ENCODE data around the gene MROH9.

DNA sequence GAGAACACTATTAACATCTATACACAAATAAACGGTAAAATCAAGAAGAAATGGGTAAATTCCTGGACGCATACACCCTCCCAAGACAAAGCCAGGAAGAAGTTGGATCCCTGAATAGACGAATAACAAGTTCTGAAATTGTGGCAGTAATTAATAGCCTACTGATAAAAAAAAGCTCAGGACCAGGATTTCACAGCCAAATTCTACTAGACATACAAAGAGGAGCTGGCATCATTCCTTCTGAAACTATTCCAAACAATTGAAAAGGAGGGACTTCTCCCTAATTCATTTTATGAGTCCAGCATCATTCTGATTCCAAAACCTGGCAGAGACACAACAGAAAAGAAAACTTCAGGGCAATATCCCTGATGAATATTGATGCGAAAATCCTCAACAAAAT, 84.6 kb downstream of the MROH9 start:
- no peak for TF ChIP-seq POLR2A (IDR thresholded peaks at IDR 0.05)
- TF ChIP-seq, protein P1, sequence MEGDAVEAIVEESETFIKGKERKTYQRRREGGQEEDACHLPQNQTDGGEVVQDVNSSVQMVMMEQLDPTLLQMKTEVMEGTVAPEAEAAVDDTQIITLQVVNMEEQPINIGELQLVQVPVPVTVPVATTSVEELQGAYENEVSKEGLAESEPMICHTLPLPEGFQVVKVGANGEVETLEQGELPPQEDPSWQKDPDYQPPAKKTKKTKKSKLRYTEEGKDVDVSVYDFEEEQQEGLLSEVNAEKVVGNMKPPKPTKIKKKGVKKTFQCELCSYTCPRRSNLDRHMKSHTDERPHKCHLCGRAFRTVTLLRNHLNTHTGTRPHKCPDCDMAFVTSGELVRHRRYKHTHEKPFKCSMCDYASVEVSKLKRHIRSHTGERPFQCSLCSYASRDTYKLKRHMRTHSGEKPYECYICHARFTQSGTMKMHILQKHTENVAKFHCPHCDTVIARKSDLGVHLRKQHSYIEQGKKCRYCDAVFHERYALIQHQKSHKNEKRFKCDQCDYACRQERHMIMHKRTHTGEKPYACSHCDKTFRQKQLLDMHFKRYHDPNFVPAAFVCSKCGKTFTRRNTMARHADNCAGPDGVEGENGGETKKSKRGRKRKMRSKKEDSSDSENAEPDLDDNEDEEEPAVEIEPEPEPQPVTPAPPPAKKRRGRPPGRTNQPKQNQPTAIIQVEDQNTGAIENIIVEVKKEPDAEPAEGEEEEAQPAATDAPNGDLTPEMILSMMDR (IDR thresholded peaks at IDR 0.05 in 4 of 5, conservative IDR thresholded peaks at IDR 0.05 in 1 of 5), result no peak
